Transverse colon (tissue), 3 donors: ENCODE data around the gene ANAPC13.

Source experiments
- POLR2A ChIP-seq: fragments of 450-650 bp; IDR thresholded peaks from one replicate; pipeline ENCODE4 v1.6.1; 2016; ENCODE audit warnings: antibody characterized with exemption, mild to moderate bottlenecking, moderate library complexity
- TF ChIP-seq, protein P1 (sequence below), 5 experiments: fragments of 200-600 bp in 3 of 5; fragments of 450-650 bp in 2 of 5; sonication (generic) in 3 of 5; IDR thresholded peaks; 1 replicate in 2 of 5; 2 replicates in 3 of 5; pipeline ENCODE4 v1.5.1; 2016 to 2017; ENCODE audit warnings: antibody characterized with exemption in 5 of 5, inconsistent platforms in 3 of 5, mild to moderate bottlenecking in 2 of 5, moderate library complexity in 1 of 5

DNA sequence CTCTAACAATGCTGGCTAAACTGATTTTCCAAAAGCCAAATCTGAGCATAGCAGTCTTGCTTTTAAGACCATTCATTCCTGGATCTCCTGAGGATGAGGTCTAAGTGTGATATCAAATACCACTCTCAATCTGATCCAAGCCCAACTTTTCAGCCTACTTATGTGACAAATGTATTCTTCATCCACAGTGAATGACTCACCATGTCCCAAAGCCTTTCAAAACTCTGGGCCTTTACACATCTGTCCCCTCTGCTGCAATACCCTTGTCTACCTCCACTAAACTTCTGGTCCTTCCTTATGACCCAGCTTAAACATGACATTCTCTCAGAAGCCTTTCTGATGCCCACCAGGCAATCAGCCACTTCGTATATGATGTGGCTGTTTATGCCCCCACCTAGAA, 4.6 kb downstream of the ANAPC13 start:
- TF ChIP-seq, protein P1, sequence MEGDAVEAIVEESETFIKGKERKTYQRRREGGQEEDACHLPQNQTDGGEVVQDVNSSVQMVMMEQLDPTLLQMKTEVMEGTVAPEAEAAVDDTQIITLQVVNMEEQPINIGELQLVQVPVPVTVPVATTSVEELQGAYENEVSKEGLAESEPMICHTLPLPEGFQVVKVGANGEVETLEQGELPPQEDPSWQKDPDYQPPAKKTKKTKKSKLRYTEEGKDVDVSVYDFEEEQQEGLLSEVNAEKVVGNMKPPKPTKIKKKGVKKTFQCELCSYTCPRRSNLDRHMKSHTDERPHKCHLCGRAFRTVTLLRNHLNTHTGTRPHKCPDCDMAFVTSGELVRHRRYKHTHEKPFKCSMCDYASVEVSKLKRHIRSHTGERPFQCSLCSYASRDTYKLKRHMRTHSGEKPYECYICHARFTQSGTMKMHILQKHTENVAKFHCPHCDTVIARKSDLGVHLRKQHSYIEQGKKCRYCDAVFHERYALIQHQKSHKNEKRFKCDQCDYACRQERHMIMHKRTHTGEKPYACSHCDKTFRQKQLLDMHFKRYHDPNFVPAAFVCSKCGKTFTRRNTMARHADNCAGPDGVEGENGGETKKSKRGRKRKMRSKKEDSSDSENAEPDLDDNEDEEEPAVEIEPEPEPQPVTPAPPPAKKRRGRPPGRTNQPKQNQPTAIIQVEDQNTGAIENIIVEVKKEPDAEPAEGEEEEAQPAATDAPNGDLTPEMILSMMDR (IDR thresholded peaks at IDR 0.05): no peak
- TF ChIP-seq POLR2A: no peak
